ENCODE data around the gene INPP4A. TPM values are rescaled to one million over a fixed set of nuclear protein-coding genes. Genes with fewer than 3 reads are reported as not detected.
A peak's percentile ranks its signal among the peaks of the same experiment; 100 is the strongest.

The INPP4A gene
- total and polyA plus RNA-seq, 2 of the 13 experiments (the other 11 are each of a cell fraction or from before 2014, with no cell fraction given): 10.1 to 10.9 TPM

DNA sequence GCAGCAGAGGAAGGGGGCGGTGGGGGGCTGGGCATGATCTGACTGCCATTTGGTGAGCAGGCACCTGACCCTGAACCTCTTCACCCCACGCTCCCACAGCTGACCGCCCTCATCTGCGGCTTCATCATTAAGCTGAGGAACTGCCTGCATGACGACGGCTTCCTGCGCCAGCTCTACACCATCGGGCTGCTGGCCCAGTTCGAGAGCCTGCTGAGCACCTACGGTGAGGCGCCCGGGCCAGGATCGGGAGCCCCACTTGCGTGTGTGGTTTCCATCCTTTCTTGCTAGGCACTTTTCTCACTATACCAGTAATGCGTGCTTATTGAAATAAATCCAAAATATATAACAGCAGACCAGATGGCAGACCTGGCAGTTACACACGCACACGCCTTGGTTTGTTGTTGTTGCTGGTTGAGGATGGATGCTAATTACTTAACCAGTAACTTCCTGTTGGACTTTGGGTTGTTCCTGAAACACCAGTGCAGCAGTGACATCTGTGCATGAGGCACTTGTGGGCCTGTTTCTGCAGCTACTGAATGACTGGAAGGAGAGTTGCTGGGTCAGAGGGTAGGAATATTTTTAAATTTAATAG is 120.0 kb downstream of the INPP4A start:
- Histone ChIP-seq H2AFZ (ENCODE audit: low read length) (no peak overlapping the region), H3K4me2 (ENCODE audit: low read depth, low read length) (no peak overlapping the region), H3K27ac (ENCODE audit: extremely low read length, insufficient read depth, low read length) (no peak overlapping the region), H3K27me3 (ENCODE audit: control insufficient read depth in 1 of 2, insufficient read depth in 2 of 2, low read length in 2 of 2) (no peaks in the 10 kb centered on the region), H3K4me3 (replicated peaks in 1 of 3; ENCODE audit: insufficient read depth in 1 of 3, low read depth in 2 of 3, low read length in 3 of 3) (no peak overlapping the region), H3K4me1 (ENCODE audit: insufficient read depth, low read length) (peaks cover 8% of the 10 kb centered on the region; the same call in 1 of the 2 replicates), H4K20me1 (ENCODE audit: insufficient read depth, low read length) (no peaks in the 10 kb centered on the region), H3K9ac (ENCODE audit: insufficient read depth, low read depth, low read length) (no peak overlapping the region), H3K36me3 (replicated peaks in 1 of 2; ENCODE audit: control insufficient read depth in 1 of 2, insufficient read depth in 2 of 2, low read length in 2 of 2) (peaks cover 12 to 37% of the 10 kb centered on the region in 2 experiments; a peak in 4 of 5 replicates), H3K9me3 (ENCODE audit: low read length) (no peaks in the 10 kb centered on the region), H3K79me2 (ENCODE audit: insufficient read depth, low read length) (no peaks in the 10 kb centered on the region)
- BruUV-seq (replicated peaks): no TSS peak
- ATAC-seq (no peak), FAIRE-seq (no peak), DNase-seq (ENCODE audit: low spot score) (peak; percentile 9)
- in situ Hi-C loops (cut with HindIII; ENCODE audit: extremely low pct_ligation_motif_present, low pct_unique_long_range_greater_than_20kb) (loop anchor here (5.0 kb wide), 1 partner anchor 38 kb away; no protein-coding TSS in a partner anchor), intact Hi-C loops (cut with micrococcal nuclease; ENCODE audit: unreplicated experiment) (no loop called here)
- whole genome bisulfite sequencing (ENCODE audit: low lambda C conversion rate): 98% methylated on average over 15 of the region's 17 CpGs
- TF ChIP-seq ZNF687 (CRISPR knock-in tag; IDR thresholded peaks at IDR 0.05): peak; percentile 19; the same call in 1 of the 2 replicates
- TF ChIP-seq IKZF1 (IDR thresholded peaks at IDR 0.05): no peak
- no peak for TF ChIP-seq ZNF124 (CRISPR knock-in tag; IDR thresholded peaks at IDR 0.05)
- TF ChIP-seq GABPA (IDR thresholded peaks at IDR 0.05; ENCODE audit: low read depth, low read length): no peak
- peak; percentile 82 for TF ChIP-seq GABPA (CRISPR knock-in tag; IDR thresholded peaks at IDR 0.05; ENCODE audit: low read depth)
- peak; percentile 23; the same call in 1 of the 2 replicates for TF ChIP-seq MAX (IDR thresholded peaks at IDR 0.05)
- TF ChIP-seq SAP130 (CRISPR knock-in tag; IDR thresholded peaks at IDR 0.05; ENCODE audit: low read depth): 0 out of 2 replicates have a peak, but pooled peaks have one; percentile 16
- peak; percentile 42; the same call in 1 of the 2 replicates for TF ChIP-seq GABPB1 (CRISPR knock-in tag; IDR thresholded peaks at IDR 0.05)
- TF ChIP-seq, protein P1, sequence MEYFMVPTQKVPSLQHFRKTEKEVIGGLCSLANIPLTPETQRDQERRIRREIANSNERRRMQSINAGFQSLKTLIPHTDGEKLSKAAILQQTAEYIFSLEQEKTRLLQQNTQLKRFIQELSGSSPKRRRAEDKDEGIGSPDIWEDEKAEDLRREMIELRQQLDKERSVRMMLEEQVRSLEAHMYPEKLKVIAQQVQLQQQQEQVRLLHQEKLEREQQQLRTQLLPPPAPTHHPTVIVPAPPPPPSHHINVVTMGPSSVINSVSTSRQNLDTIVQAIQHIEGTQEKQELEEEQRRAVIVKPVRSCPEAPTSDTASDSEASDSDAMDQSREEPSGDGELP (IDR thresholded peaks at IDR 0.05; ENCODE audit: borderline replicate concordance, low read depth): no peak
- peak; percentile 20; the same call in 1 of the 2 replicates for TF ChIP-seq ETV5 (CRISPR knock-in tag; IDR thresholded peaks at IDR 0.05; ENCODE audit: borderline replicate concordance)
- ChIA-PET POLR2A (no interaction called here), CTCF (ENCODE audit: low intra/inter-chr PET ratio, low total read pairs) (no interaction called here)
